Activated T-cell treated with anti-CD3 and anti-CD28 coated beads, Interleukin-2, amount 50 U/mL, for 4 hours (primary cell): ENCODE data around the gene LMF1. TPM values are rescaled to one million over a fixed set of nuclear protein-coding genes. Genes with fewer than 3 reads are reported as not detected.

Experiments used
- ATAC-seq, 2 donors: fragments of 200-7000 bp; cut with Tn5 transposase; one replicate each; pipeline ENCODE4 v1.10.0; 2021
- DNase-seq: peaks from one replicate; pipeline ENCODE4 v3.0.0-alpha.2; 2020
- H3K27me3 Mint-ChIP-seq: one replicate; pipeline ENCODE4 v1.8.0; 2021; ENCODE audit warnings: low read depth, mixed read lengths
- H3K36me3 Mint-ChIP-seq: one replicate; pipeline ENCODE4 v1.8.0; 2022; ENCODE audit warnings: mixed read lengths; ENCODE audit not compliant: insufficient read depth
- H3K4me1 Mint-ChIP-seq: one replicate; pipeline ENCODE4 v1.8.0; 2021; ENCODE audit warnings: low read depth, mixed read lengths
- H3K4me3 Mint-ChIP-seq: one replicate; pipeline ENCODE4 v1.8.0; 2021; ENCODE audit warnings: mild to moderate bottlenecking, moderate library complexity, mixed read lengths
- H3K9me3 Mint-ChIP-seq: one replicate; pipeline ENCODE4 v1.8.0; 2021; ENCODE audit warnings: mixed read lengths
- total RNA-seq, 3 donors: library from RNA; stranded (reverse); gene quantifications; one replicate each; pipeline ENCODE4 v1.2.1, GENCODE V29; 2021

Gene LMF1
- total RNA-seq, 3 donors from 2014 or later = 7.7 to 9.9 (median 9.3) TPM

GRCh38 chr16:911604-912321 lies 59.0 kb downstream of the LMF1 start:
- ATAC-seq (no peak), DNase-seq (no peak)
- H3K36me3 Mint-ChIP-seq = peaks cover 13% of the 10 kb centered on the region
- H3K9me3 Mint-ChIP-seq = no peaks in the 10 kb centered on the region
- no peaks in the 10 kb centered on the region for H3K4me1 Mint-ChIP-seq
- H3K4me3 Mint-ChIP-seq = no peak overlapping the region
- H3K27me3 Mint-ChIP-seq = no peaks in the 10 kb centered on the region

DNA sequence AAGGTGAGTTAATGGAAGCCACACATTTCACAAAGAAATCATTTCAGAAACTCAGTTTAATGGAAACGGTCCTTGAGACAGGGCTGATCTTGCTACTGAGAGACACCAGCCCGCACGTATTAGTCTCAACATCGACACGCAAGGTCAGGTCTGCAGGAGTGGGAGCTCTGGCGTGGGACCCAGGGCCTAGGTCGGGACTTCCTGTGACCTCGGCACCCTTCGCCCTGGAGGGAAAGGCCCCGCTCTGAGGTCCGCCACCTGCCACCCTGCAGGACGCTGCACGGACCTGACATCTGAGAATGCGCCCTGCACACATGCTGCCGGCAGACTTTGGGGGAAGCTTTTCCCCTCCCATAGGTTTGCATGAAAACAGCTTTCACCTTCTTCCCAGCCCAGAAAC lies 59.7 kb downstream of the LMF1 start:
- Mint-ChIP-seq H3K4me1 (no peaks in the 10 kb centered on the region), H3K4me3 (no peak overlapping the region), H3K36me3 (peaks cover 17% of the 10 kb centered on the region), H3K27me3 (no peaks in the 10 kb centered on the region), H3K9me3 (no peaks in the 10 kb centered on the region)
- no peak for ATAC-seq
- no peak for DNase-seq

DNA sequence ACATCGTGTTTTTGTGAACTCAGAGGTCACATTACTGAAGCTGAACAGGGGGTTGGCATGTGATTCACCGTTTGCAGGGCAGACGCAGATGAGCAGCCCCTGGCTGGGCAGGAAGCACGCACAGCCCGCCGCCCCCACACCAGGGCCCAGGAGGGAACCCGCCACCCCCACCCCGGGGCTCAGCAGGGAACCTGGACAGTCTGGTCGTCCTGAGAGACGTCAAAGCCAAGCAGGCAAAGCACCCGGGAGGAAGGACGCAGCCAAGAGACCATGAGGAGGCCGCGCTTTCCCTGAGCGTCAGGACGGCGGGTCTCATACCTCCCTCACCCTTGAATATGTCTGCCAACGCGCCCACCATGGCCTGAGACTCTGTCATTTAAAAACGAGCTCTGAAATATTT lies 60.6 kb downstream of the LMF1 start:
- ATAC-seq = no peak
- H3K4me1 Mint-ChIP-seq = peaks cover 2% of the 10 kb centered on the region
- H3K4me3 Mint-ChIP-seq = no peak overlapping the region
- H3K9me3 Mint-ChIP-seq = no peaks in the 10 kb centered on the region
- H3K27me3 Mint-ChIP-seq = no peaks in the 10 kb centered on the region
- peaks cover 23% of the 10 kb centered on the region for H3K36me3 Mint-ChIP-seq
- no peak for DNase-seq

GRCh38 chr16:909281-910000 lies 61.3 kb downstream of the LMF1 start:
- no peak overlapping the region for H3K4me3 Mint-ChIP-seq
- ATAC-seq (no peak), DNase-seq (no peak)
- H3K27me3 Mint-ChIP-seq = no peaks in the 10 kb centered on the region
- no peaks in the 10 kb centered on the region for H3K9me3 Mint-ChIP-seq
- peaks cover 2% of the 10 kb centered on the region for H3K4me1 Mint-ChIP-seq
- H3K36me3 Mint-ChIP-seq = peaks cover 23% of the 10 kb centered on the region

- DNase-seq (no peak), ATAC-seq (no peak)
- no peak overlapping the region for H3K4me3 Mint-ChIP-seq
- no peaks in the 10 kb centered on the region for H3K9me3 Mint-ChIP-seq
- peaks cover 23% of the 10 kb centered on the region for H3K36me3 Mint-ChIP-seq
- H3K4me1 Mint-ChIP-seq = peaks cover 2% of the 10 kb centered on the region
- no peaks in the 10 kb centered on the region for H3K27me3 Mint-ChIP-seq
Measured at GRCh38 chr16:908526-909155, 62.1 kb downstream of the LMF1 start.

GRCh38 chr16:907842-908241 lies 62.9 kb downstream of the LMF1 start:
- ATAC-seq (no peak), DNase-seq (no peak)
- Mint-ChIP-seq H3K4me1 (peaks cover 2% of the 10 kb centered on the region), H3K27me3 (no peaks in the 10 kb centered on the region), H3K36me3 (peaks cover 23% of the 10 kb centered on the region), H3K4me3 (no peak overlapping the region), H3K9me3 (no peaks in the 10 kb centered on the region)

DNA sequence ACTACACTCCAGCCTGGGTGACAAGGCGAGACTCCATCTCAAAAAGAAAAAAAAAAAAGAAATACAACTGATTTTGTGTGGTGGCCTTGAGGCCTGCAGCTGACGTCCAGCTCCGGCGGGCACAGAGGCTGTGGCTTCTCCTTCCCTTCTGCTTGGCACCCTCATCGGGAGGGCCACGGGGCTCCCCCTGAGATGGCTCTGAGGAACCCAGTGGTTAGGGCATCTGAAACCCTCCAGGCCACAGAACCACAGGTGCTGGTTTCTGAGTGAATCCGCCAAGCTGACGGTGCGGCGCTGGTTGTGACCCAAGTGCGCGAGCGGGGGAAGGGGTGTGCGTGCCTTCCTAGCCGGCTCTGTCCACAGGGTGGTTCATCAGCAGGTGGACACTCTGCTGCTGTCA lies 63.4 kb downstream of the LMF1 start:
- Mint-ChIP-seq H3K27me3 (no peaks in the 10 kb centered on the region), H3K4me3 (no peak overlapping the region), H3K4me1 (peaks cover 2% of the 10 kb centered on the region), H3K36me3 (peaks cover 23% of the 10 kb centered on the region), H3K9me3 (no peaks in the 10 kb centered on the region)
- ATAC-seq (no peak), DNase-seq (no peak)

DNA sequence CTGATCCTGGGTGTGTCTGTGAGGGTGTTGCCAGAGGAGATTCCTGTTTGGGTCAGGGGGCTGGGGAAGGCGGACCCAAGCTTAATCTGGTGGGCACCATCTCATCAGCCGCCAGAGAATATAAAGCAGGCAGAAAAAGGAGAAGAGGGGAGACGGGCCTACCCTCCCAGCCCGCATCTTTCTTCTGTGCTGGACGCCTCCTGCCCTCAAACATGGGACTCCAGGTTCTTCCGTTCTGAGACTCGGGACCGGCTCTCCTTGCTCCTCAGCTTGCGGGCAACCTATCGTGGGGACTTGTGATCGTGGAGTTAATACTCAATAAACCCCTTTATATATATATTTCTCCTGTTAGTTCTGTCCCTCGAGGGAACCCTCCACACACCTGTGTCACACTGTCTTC lies 64.5 kb downstream of the LMF1 start:
- H3K4me1 Mint-ChIP-seq = peaks cover 2% of the 10 kb centered on the region
- H3K36me3 Mint-ChIP-seq = peaks cover 20% of the 10 kb centered on the region
- ATAC-seq (no peak), DNase-seq (no peak)
- H3K9me3 Mint-ChIP-seq = no peaks in the 10 kb centered on the region
- no peak overlapping the region for H3K4me3 Mint-ChIP-seq
- H3K27me3 Mint-ChIP-seq = no peaks in the 10 kb centered on the region

DNA sequence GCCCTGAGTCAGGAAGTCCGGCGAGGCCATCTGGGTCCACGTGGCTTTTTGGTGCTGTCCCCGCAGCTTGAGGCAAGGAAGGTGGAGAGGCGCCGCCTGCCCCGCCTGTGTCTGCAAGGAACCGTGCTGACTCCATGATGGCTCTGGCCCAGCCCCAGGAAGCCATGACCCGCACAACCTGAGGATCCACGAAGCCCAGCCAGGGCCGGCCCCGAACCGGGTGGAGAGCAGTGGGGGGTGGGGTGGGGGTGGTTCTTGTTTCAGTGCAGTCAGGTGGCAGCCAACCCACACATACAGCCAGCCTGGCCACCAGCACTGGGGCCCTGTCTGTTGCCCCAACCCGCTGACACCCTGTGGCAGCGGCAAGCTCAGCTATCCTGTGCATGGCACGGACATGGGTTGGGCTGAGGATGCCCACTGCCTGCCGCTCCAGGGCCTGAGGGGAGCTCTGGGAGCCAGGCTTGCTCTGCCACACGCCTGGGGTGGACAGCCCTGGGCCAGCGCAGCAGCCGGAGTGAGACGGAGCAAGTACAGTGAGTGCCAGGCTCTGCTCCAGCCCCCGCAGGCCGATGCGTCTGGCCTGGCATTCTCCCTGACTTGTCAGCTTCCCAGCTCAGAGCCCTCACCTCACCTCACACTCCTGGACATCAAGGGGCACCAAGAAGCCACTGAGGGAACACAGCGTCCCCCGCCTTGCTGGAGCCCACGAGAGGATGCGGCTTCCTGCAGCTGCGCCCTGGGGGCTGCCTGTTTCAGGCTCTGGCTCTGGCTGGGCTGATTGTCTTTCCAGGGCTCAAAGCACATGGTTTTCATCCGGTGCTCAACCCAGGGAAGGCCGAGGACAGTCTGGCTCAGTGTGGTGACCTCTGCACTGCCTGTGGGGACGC lies 68.8 kb downstream of the LMF1 start:
- peaks cover 2% of the 10 kb centered on the region for H3K4me1 Mint-ChIP-seq
- no peaks in the 10 kb centered on the region for H3K27me3 Mint-ChIP-seq
- H3K4me3 Mint-ChIP-seq = no peak overlapping the region
- no peak for DNase-seq
- no peak for ATAC-seq
- H3K36me3 Mint-ChIP-seq = peaks cover 16% of the 10 kb centered on the region
- no peaks in the 10 kb centered on the region for H3K9me3 Mint-ChIP-seq

GRCh38 chr16:901149-901548 lies 69.6 kb downstream of the LMF1 start:
- no peaks in the 10 kb centered on the region for H3K27me3 Mint-ChIP-seq
- peaks cover 13% of the 10 kb centered on the region for H3K36me3 Mint-ChIP-seq
- ATAC-seq (no peak), DNase-seq (no peak)
- no peaks in the 10 kb centered on the region for H3K9me3 Mint-ChIP-seq
- peaks cover 2% of the 10 kb centered on the region for H3K4me1 Mint-ChIP-seq
- H3K4me3 Mint-ChIP-seq = no peak overlapping the region

DNA sequence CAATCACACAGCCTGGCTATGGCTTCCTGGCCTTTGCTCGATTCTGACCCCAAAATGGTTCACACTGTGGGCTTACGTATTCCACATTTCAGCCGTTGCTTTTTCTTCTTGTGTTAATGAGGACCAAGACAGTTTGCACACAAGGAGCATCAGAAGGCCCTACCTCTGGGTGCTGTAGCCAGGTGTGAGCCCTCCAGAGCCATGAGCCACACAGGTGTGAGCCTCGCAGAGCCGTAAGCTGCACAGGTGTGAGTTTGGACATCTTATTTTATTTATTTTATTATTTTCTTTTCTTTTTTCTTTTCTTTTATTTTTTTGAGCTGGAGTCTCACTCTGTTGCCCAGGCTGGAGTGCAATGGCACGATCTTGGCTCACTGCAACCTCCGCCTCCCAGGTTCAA lies 70.6 kb downstream of the LMF1 start:
- DNase-seq = no peak
- no peak overlapping the region for H3K4me3 Mint-ChIP-seq
- no peak for ATAC-seq
- no peaks in the 10 kb centered on the region for H3K9me3 Mint-ChIP-seq
- no peaks in the 10 kb centered on the region for H3K27me3 Mint-ChIP-seq
- peaks cover under 1% of the 10 kb centered on the region for H3K4me1 Mint-ChIP-seq
- peaks cover 6% of the 10 kb centered on the region for H3K36me3 Mint-ChIP-seq

DNA sequence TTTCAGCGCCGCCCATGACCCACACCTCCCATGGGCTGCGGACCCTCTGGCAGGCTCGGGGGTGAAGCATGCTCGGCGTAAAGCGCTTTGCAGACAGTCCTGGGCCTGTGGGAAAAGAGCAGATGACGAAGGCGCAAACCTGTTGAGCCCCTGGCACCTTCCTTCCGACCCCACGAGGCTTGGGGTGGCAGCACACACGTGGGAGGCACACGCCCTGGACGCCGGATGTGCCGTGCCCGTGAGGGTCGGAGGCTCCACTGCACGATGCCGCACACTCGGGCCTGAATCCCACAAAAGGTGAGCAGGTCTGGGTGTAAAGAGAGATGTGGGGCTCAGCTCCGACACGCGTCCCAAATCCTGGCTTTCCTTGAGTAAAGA lies 71.1 kb downstream of the LMF1 start:
- ATAC-seq (no peak), DNase-seq (no peak)
- Mint-ChIP-seq H3K9me3 (no peaks in the 10 kb centered on the region), H3K4me3 (no peak overlapping the region), H3K4me1 (no peaks in the 10 kb centered on the region), H3K27me3 (no peaks in the 10 kb centered on the region), H3K36me3 (peaks cover 6% of the 10 kb centered on the region)

- no peaks in the 10 kb centered on the region for H3K27me3 Mint-ChIP-seq
- no peak for DNase-seq
- H3K4me3 Mint-ChIP-seq = no peak overlapping the region
- no peaks in the 10 kb centered on the region for H3K9me3 Mint-ChIP-seq
- ATAC-seq = no peak
- H3K36me3 Mint-ChIP-seq = peaks cover 6% of the 10 kb centered on the region
- no peaks in the 10 kb centered on the region for H3K4me1 Mint-ChIP-seq
Measured at GRCh38 chr16:898761-899682, 71.8 kb downstream of the LMF1 start.
